ENCODE data around the gene AGPS. TPM values are rescaled to one million over a fixed set of nuclear protein-coding genes. Genes with fewer than 3 reads are reported as not detected.

AGPS gene
- total and polyA plus RNA-seq, 10 of the 15 experiments (the other 5 are each of a cell fraction or from before 2014, with no cell fraction given), result 7.9 to 54.2 (median 38.7) TPM

DNA sequence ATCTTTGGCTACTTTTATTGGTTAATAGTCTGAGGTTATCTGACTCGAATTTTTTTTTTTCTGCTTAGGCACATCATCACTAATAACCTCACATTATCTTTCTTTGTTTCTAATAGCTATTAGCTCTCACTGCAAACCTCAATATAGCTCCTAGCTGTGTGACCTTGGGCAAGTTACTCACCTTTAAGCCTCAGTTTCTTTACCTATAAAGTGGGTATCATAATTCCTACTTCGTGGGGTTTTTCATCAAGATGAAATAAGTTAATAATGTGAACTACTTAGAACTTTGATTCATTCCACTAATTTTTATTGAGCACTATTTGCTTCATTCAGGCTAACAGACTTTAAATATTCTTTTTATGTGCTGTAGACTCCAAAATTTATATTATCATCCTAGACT lies 55.5 kb downstream of the AGPS start:
- 95% methylated on average over 2 of the region's 2 CpGs for WGBS (ENCODE audit: insufficient coverage, insufficient replicate concordance, low lambda C conversion rate, missing lambda C conversion rate)
- DNase-seq (ENCODE audit: low read depth, low spot score) (no peak), FAIRE-seq (no peak), ATAC-seq (no peak)
- intact Hi-C loops (cut with micrococcal nuclease; ENCODE audit: unreplicated experiment), result no loop called here
- CTCF ChIA-PET, result interaction anchor here (0.7 kb wide), 1 partner anchor 43 kb away, joined by 3 read pairs; no protein-coding TSS in a partner anchor
- Histone ChIP-seq H4K20me1 (ENCODE audit: control insufficient read depth, insufficient read depth) (no peaks in the 10 kb centered on the region), H3K4me2 (ENCODE audit: control insufficient read depth, insufficient read depth) (no peak overlapping the region), H3K9ac (ENCODE audit: control insufficient read depth, insufficient read depth, low read length) (no peak overlapping the region), H3K4me1 (ENCODE audit: control insufficient read depth, insufficient read depth, low read length) (no peaks in the 10 kb centered on the region), H3K27ac (ENCODE audit: control insufficient read depth, insufficient read depth) (no peak overlapping the region), H3K27me3 (replicated peaks in 1 of 2; ENCODE audit: control insufficient read depth in 2 of 2, insufficient read depth in 2 of 2, low read length in 1 of 2) (no peaks in the 10 kb centered on the region), H3K36me3 (ENCODE audit: control insufficient read depth in 2 of 2, insufficient read depth in 2 of 2, low read length in 1 of 2) (no peaks in the 10 kb centered on the region; a peak in 1 of 4 replicates), H3K9me3 (replicated peaks; ENCODE audit: control insufficient read depth, insufficient read depth, low read length) (no peaks in the 10 kb centered on the region; the same call in 1 of the 3 replicates), H3K4me3 (no peak overlapping the region), H3K79me2 (ENCODE audit: control insufficient read depth, insufficient read depth, low read length) (no peaks in the 10 kb centered on the region), H2AFZ (ENCODE audit: control insufficient read depth, low read depth, low read length) (no peak overlapping the region)
- RAD21 ChIA-PET (ENCODE audit: unreplicated experiment), result no interaction called here
- in situ Hi-C loops (cut with MboI), result no loop called here
- no peak for TF ChIP-seq PAX5 (IDR thresholded peaks at IDR 0.05; ENCODE audit: borderline replicate concordance, low read depth, low read length)
- no peak for TF ChIP-seq NFYB (IDR thresholded peaks at IDR 0.05; ENCODE audit: insufficient read depth, low read depth, low read length)
- no peak for TF ChIP-seq YY1 (IDR thresholded peaks at IDR 0.05; ENCODE audit: low read depth, low read length)
- TF ChIP-seq, protein P1, sequence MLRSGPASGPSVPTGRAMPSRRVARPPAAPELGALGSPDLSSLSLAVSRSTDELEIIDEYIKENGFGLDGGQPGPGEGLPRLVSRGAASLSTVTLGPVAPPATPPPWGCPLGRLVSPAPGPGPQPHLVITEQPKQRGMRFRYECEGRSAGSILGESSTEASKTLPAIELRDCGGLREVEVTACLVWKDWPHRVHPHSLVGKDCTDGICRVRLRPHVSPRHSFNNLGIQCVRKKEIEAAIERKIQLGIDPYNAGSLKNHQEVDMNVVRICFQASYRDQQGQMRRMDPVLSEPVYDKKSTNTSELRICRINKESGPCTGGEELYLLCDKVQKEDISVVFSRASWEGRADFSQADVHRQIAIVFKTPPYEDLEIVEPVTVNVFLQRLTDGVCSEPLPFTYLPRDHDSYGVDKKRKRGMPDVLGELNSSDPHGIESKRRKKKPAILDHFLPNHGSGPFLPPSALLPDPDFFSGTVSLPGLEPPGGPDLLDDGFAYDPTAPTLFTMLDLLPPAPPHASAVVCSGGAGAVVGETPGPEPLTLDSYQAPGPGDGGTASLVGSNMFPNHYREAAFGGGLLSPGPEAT (IDR thresholded peaks at IDR 0.05; ENCODE audit: low read depth), result no peak
- TF ChIP-seq, protein P2, sequence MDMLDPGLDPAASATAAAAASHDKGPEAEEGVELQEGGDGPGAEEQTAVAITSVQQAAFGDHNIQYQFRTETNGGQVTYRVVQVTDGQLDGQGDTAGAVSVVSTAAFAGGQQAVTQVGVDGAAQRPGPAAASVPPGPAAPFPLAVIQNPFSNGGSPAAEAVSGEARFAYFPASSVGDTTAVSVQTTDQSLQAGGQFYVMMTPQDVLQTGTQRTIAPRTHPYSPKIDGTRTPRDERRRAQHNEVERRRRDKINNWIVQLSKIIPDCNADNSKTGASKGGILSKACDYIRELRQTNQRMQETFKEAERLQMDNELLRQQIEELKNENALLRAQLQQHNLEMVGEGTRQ (IDR thresholded peaks at IDR 0.05; ENCODE audit: borderline replicate concordance, low read depth, low read length), result no peak
- TF ChIP-seq, protein P3, sequence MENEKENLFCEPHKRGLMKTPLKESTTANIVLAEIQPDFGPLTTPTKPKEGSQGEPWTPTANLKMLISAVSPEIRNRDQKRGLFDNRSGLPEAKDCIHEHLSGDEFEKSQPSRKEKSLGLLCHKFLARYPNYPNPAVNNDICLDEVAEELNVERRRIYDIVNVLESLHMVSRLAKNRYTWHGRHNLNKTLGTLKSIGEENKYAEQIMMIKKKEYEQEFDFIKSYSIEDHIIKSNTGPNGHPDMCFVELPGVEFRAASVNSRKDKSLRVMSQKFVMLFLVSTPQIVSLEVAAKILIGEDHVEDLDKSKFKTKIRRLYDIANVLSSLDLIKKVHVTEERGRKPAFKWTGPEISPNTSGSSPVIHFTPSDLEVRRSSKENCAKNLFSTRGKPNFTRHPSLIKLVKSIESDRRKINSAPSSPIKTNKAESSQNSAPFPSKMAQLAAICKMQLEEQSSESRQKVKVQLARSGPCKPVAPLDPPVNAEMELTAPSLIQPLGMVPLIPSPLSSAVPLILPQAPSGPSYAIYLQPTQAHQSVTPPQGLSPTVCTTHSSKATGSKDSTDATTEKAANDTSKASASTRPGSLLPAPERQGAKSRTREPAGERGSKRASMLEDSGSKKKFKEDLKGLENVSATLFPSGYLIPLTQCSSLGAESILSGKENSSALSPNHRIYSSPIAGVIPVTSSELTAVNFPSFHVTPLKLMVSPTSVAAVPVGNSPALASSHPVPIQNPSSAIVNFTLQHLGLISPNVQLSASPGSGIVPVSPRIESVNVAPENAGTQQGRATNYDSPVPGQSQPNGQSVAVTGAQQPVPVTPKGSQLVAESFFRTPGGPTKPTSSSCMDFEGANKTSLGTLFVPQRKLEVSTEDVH (IDR thresholded peaks at IDR 0.05; ENCODE audit: low read depth, partially characterized antibody), result no peak
- no peak for TF ChIP-seq HCFC1 (IDR thresholded peaks at IDR 0.05; ENCODE audit: low read length)
- no peak for TF ChIP-seq FOS (IDR thresholded peaks at IDR 0.05; ENCODE audit: borderline replicate concordance, extremely low read depth, insufficient read length)
- TF ChIP-seq BRCA1 (IDR thresholded peaks at IDR 0.05; ENCODE audit: low read depth, low read length), result no peak
- TF ChIP-seq EED (IDR thresholded peaks at IDR 0.05; ENCODE audit: low read depth), result no peak
- no TSS peak for BruUV-seq (replicated peaks)
- POLR2A ChIA-PET, result no interaction called here
- SMC1A ChIA-PET (ENCODE audit: uncharacterized antibody, unreplicated experiment), result no interaction called here
